T-helper 2 cell treated with Interferon-gamma antibody and Interleukin-4, amounts not matched to agents 5 μg/mL and 100 μg/mL, for 36 hours (primary cell): Measurements from ENCODE around the gene CYB561.

ENCODE experiments used
- DNase-seq: peaks from one replicate; pipeline ENCODE4 v3.0.0; 2021; ENCODE audit warnings: low spot score
- H3K27ac Mint-ChIP-seq: one replicate; pipeline ENCODE4 v1.8.0; 2021; ENCODE audit warnings: mild to moderate bottlenecking, mixed read lengths
- H3K27me3 Mint-ChIP-seq: one replicate; pipeline ENCODE4 v1.8.0; 2021; ENCODE audit warnings: low read depth, mixed read lengths
- H3K36me3 Mint-ChIP-seq: one replicate; pipeline ENCODE4 v1.8.0; 2021; ENCODE audit warnings: low read depth, mixed read lengths
- H3K4me1 Mint-ChIP-seq: one replicate; pipeline ENCODE4 v1.8.0; 2021; ENCODE audit warnings: low read depth, mixed read lengths
- H3K4me3 Mint-ChIP-seq: one replicate; pipeline ENCODE4 v1.8.0; 2022; ENCODE audit warnings: mild to moderate bottlenecking, moderate library complexity, mixed read lengths
- H3K9me3 Mint-ChIP-seq: one replicate; pipeline ENCODE4 v1.8.0; 2021; ENCODE audit warnings: mixed read lengths

CYB561 gene

DNA sequence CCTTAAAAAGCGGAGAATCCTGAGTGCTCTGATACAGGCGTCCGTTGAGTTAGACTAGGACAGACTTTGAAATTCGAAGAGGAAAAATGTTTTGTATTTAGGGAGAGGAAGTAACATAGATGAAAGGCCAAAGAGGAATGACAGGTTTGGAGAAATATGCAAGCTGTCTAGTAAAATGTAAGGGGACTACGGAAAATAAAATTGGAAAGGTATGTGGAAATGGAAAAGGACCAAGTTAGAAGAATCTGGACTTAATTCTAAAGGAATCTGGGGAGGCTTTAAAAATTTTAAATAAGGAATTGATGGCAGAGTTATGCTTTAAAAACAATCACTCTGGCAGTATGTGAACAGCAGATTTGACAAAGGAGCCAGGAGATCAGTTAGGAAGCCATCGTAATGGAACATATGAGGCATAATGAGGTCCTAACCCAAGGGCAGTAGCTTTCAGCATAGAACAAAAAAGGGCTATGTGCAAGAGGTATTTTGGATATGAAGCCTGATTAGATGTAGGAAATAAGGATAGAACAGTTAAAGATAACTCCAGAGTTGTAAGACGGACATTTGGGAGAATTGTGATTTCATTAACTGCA is 38.3 kb downstream of the CYB561 start:
- Mint-ChIP-seq H3K36me3 (no peaks in the 10 kb centered on the region), H3K9me3 (no peaks in the 10 kb centered on the region), H3K27me3 (peaks cover 6% of the 10 kb centered on the region), H3K4me1 (peaks cover 1% of the 10 kb centered on the region), H3K4me3 (no peak overlapping the region), H3K27ac (no peak overlapping the region)
- DNase-seq: no peak

DNA sequence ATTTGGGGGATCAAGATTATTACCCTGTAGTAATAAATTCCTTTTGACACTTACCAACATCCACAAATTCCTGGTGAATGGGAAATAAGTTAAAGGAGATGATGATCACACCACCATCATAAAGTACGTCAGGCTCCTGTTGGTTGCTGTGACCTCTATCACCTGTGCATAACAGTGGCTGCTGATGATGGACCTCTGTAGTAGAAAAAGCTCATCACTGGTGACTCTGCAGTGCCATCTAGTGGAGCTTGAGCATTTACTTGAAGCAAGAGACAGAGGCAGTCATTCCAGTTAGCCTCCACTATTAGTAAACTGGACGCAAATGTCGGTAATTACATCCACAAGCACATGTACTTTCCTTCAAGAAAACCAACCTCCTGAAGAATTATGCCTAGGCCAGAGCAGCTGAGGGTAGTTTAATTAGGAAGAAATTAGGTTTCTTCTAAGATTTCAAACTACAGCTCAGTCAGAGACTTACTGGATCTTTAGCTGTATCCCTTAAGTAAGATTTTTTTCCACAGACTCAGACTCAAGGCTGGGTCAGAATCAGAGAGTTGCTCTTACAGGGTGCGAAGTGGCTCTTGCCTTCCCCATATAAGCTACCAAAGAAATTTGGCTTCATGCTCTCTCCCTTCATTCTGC is 39.3 kb downstream of the CYB561 start:
- no peaks in the 10 kb centered on the region for H3K9me3 Mint-ChIP-seq
- peak; percentile 53 for DNase-seq
- peaks cover 1% of the 10 kb centered on the region for H3K4me1 Mint-ChIP-seq
- peaks cover 6% of the 10 kb centered on the region for H3K27me3 Mint-ChIP-seq
- no peak overlapping the region for H3K27ac Mint-ChIP-seq
- H3K36me3 Mint-ChIP-seq: no peaks in the 10 kb centered on the region
- H3K4me3 Mint-ChIP-seq: no peak overlapping the region

DNA sequence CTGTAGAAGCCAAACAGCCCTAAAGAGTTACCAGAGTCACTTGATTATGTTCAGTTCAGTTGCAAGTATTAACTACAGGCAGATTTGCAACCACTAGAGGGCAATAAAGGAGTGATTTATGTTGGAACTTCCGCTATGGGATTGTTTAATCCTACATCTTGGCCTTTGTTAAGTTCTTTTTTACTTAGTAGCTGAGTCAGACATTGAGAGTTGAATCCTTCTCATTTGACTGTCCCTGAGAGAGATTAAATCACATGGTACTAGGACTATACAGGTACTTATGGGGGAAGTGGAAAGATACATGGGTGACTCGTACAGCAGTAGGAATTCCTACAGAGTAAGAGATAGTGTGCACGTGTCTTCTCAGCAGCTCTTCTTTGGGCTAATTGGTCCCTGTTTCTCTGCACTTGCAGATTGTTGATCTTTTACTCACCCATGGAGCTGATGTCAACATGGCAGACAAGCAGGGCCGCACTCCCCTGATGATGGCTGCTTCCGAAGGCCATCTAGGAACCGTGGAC is 40.3 kb downstream of the CYB561 start:
- H3K4me1 Mint-ChIP-seq: peaks cover 1% of the 10 kb centered on the region
- peaks cover 10% of the 10 kb centered on the region for H3K27me3 Mint-ChIP-seq
- H3K4me3 Mint-ChIP-seq: no peak overlapping the region
- no peaks in the 10 kb centered on the region for H3K36me3 Mint-ChIP-seq
- no peaks in the 10 kb centered on the region for H3K9me3 Mint-ChIP-seq
- H3K27ac Mint-ChIP-seq: no peak overlapping the region
- no peak for DNase-seq

GRCh38 chr17:63405020-63405419 is 41.1 kb downstream of the CYB561 start:
- H3K27me3 Mint-ChIP-seq: peaks cover 10% of the 10 kb centered on the region
- DNase-seq: no peak
- no peak overlapping the region for H3K27ac Mint-ChIP-seq
- H3K36me3 Mint-ChIP-seq: no peaks in the 10 kb centered on the region
- H3K4me3 Mint-ChIP-seq: no peak overlapping the region
- peaks cover 1% of the 10 kb centered on the region for H3K4me1 Mint-ChIP-seq
- no peaks in the 10 kb centered on the region for H3K9me3 Mint-ChIP-seq

GRCh38 chr17:63402431-63403212 is 43.5 kb downstream of the CYB561 start:
- H3K27me3 Mint-ChIP-seq: peaks cover 10% of the 10 kb centered on the region
- no peak overlapping the region for H3K4me3 Mint-ChIP-seq
- no peaks in the 10 kb centered on the region for H3K36me3 Mint-ChIP-seq
- DNase-seq: no peak
- peaks cover 3% of the 10 kb centered on the region for H3K4me1 Mint-ChIP-seq
- no peak overlapping the region for H3K27ac Mint-ChIP-seq
- no peaks in the 10 kb centered on the region for H3K9me3 Mint-ChIP-seq

DNA sequence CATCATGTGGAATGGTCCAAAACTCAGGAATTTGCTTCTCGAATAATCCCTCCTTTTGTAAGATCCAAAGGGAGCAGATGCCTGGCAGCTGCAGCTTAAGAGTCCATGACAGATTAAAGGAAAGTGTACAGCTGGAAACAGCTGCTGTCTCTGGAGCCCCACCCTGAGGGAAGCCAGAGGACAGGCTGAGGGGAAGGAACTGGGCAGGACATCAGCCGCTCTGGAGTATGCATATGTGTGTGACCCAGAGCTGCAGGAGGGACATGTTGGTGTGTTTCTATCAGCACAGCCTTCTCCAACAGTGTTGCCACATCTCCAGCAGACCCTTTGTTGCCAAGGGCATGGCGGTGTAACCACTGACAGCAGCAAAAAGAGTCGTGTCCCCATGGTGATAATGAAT is 46.2 kb downstream of the CYB561 start:
- Mint-ChIP-seq H3K27me3 (peaks cover 10% of the 10 kb centered on the region), H3K4me1 (peaks cover 1% of the 10 kb centered on the region), H3K36me3 (no peaks in the 10 kb centered on the region), H3K27ac (no peak overlapping the region), H3K4me3 (no peak overlapping the region), H3K9me3 (no peaks in the 10 kb centered on the region)
- DNase-seq: no peak

- H3K27ac Mint-ChIP-seq: no peak overlapping the region
- no peak for DNase-seq
- peaks cover 1% of the 10 kb centered on the region for H3K4me1 Mint-ChIP-seq
Observed at GRCh38 chr17:63399316-63399715, 46.8 kb downstream of the CYB561 start.

GRCh38 chr17:63398680-63399079 is 47.4 kb downstream of the CYB561 start:
- peaks cover 10% of the 10 kb centered on the region for H3K27me3 Mint-ChIP-seq
- no peak for DNase-seq
- H3K4me1 Mint-ChIP-seq: peaks cover 1% of the 10 kb centered on the region
- H3K4me3 Mint-ChIP-seq: no peak overlapping the region
- H3K36me3 Mint-ChIP-seq: no peaks in the 10 kb centered on the region
- H3K9me3 Mint-ChIP-seq: no peaks in the 10 kb centered on the region
- no peak overlapping the region for H3K27ac Mint-ChIP-seq

More at GRCh38 chr17:63399316-63399715, 46.8 kb downstream of the CYB561 start:
- H3K4me3 Mint-ChIP-seq: no peak overlapping the region
- no peaks in the 10 kb centered on the region for H3K36me3 Mint-ChIP-seq
- peaks cover 10% of the 10 kb centered on the region for H3K27me3 Mint-ChIP-seq
- H3K9me3 Mint-ChIP-seq: no peaks in the 10 kb centered on the region

- H3K27me3 Mint-ChIP-seq: no peaks in the 10 kb centered on the region
- DNase-seq: no peak
- H3K4me3 Mint-ChIP-seq: no peak overlapping the region
- H3K27ac Mint-ChIP-seq: no peak overlapping the region
- no peaks in the 10 kb centered on the region for H3K36me3 Mint-ChIP-seq
- peaks cover 1% of the 10 kb centered on the region for H3K4me1 Mint-ChIP-seq
- no peaks in the 10 kb centered on the region for H3K9me3 Mint-ChIP-seq
Observed at GRCh38 chr17:63395075-63395805, 50.9 kb downstream of the CYB561 start.

DNA sequence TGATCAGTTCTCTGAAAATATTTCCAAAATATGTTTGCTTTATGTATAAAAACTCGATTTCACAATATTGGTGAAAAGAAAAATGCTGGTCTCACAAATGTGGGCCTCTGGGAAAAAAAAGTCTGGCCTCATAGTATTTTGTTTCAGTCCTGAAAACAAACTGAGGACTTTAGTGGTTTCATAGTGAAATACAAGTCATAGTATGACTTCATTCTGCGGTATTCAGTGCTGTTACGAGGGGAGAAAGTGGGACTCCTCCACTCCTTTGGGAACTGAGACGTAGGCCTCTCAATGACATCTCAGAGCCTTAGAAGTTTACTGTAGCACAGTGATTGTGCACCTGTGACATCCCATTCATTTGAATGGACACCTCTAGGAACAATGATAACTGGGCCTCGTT is 56.0 kb downstream of the CYB561 start:
- no peak overlapping the region for H3K27ac Mint-ChIP-seq
- no peaks in the 10 kb centered on the region for H3K36me3 Mint-ChIP-seq
- DNase-seq: no peak

GRCh38 chr17:63387656-63388340 is 58.3 kb downstream of the CYB561 start:
- no peaks in the 10 kb centered on the region for H3K9me3 Mint-ChIP-seq
- no peak for DNase-seq
- H3K4me1 Mint-ChIP-seq: no peaks in the 10 kb centered on the region
- no peak overlapping the region for H3K4me3 Mint-ChIP-seq
- H3K27me3 Mint-ChIP-seq: peaks cover 2% of the 10 kb centered on the region
- no peak overlapping the region for H3K27ac Mint-ChIP-seq
- no peaks in the 10 kb centered on the region for H3K36me3 Mint-ChIP-seq

More for the DNA sequence above, 56.0 kb downstream of the CYB561 start:
- no peak overlapping the region for H3K4me3 Mint-ChIP-seq
- H3K27me3 Mint-ChIP-seq: no peaks in the 10 kb centered on the region
- H3K4me1 Mint-ChIP-seq: no peaks in the 10 kb centered on the region
- H3K9me3 Mint-ChIP-seq: no peaks in the 10 kb centered on the region

DNA sequence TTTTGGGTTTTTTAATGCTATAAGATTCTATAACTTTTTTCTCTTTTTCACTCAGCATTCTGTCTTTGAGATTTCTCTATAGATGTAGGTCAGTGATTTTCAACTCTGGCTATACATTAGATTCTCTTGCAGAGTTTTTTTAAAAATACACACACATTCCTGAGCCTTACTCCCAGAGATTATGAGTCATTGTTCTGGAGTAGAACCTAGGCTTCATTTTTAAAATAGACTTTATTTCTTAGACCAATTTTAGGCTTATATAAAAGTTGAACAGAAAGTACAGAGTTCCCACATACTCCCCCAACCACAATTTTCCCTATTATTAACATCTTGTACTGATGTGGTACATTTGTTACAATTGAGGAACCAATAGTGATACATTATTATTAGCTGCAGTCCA is 63.3 kb downstream of the CYB561 start:
- no peaks in the 10 kb centered on the region for H3K36me3 Mint-ChIP-seq
- no peak overlapping the region for H3K27ac Mint-ChIP-seq
- no peaks in the 10 kb centered on the region for H3K4me1 Mint-ChIP-seq
- H3K4me3 Mint-ChIP-seq: no peak overlapping the region
- H3K9me3 Mint-ChIP-seq: peaks cover 2% of the 10 kb centered on the region
- no peak for DNase-seq
- peaks cover 2% of the 10 kb centered on the region for H3K27me3 Mint-ChIP-seq
